Measurements from ENCODE around the gene SRRT.

The SRRT gene

GRCh38 chr7:100840470-100841100 is 34.3 kb upstream of the SRRT start:
- H4K20me1 ChIP-seq (ENCODE audit: control insufficient read depth, insufficient read depth, low read depth, low read length) = no peaks in the 10 kb centered on the region
- TF ChIP-seq CTCF (IDR thresholded peaks at IDR 0.05; ENCODE audit: low read depth, low read length, poor library complexity, severe bottlenecking) = no peak
- no peak for TF ChIP-seq EZH2phosphoT487 (IDR thresholded peaks at IDR 0.05; ENCODE audit: borderline replicate concordance, low read length)
- H3K9me2 ChIP-seq (replicated peaks; ENCODE audit: control insufficient read depth, low read length) = no peaks in the 10 kb centered on the region
- no peaks in the 10 kb centered on the region for H3K27me3 ChIP-seq (ENCODE audit: control insufficient read depth, low read length)
- H3K27ac ChIP-seq (ENCODE audit: low read depth, low read length) = no peak overlapping the region
- no peaks in the 10 kb centered on the region for H3K79me2 ChIP-seq (ENCODE audit: control insufficient read depth, low read length)
- no peaks in the 10 kb centered on the region for H3K9me3 ChIP-seq (ENCODE audit: control insufficient read depth, insufficient read depth, low read length)
- no peak overlapping the region for H3K4me2 ChIP-seq (ENCODE audit: low read length)
- no peaks in the 10 kb centered on the region for H3K36me3 ChIP-seq (ENCODE audit: control insufficient read depth, low read length)
- H3K4me3 ChIP-seq (ENCODE audit: low read length) = no peak overlapping the region
- peaks cover 9% of the 10 kb centered on the region for H3K4me1 ChIP-seq (ENCODE audit: control insufficient read depth, low read length)
- 0 out of 2 replicates have a peak, but pooled peaks cover 1% of the 10 kb centered on the region for H3F3A ChIP-seq (ENCODE audit: control insufficient read depth, insufficient read depth)

GRCh38 chr7:100847360-100847759 is 27.5 kb upstream of the SRRT start:
- Histone ChIP-seq H3K79me2 (ENCODE audit: control insufficient read depth, low read length) (no peaks in the 10 kb centered on the region; the same call in 1 of the 2 replicates), H3K4me3 (ENCODE audit: low read length) (no peak overlapping the region), H3K27ac (ENCODE audit: low read depth, low read length) (no peak overlapping the region), H3K36me3 (ENCODE audit: control insufficient read depth, low read length) (no peaks in the 10 kb centered on the region), H3K27me3 (ENCODE audit: control insufficient read depth, low read length) (no peaks in the 10 kb centered on the region), H3K9me2 (replicated peaks; ENCODE audit: control insufficient read depth, low read length) (no peaks in the 10 kb centered on the region), H3K4me1 (ENCODE audit: control insufficient read depth, low read length) (peaks cover 10% of the 10 kb centered on the region), H3F3A (ENCODE audit: control insufficient read depth, insufficient read depth) (peaks cover 5% of the 10 kb centered on the region; the same call in 1 of the 2 replicates), H3K4me2 (ENCODE audit: low read length) (no peak overlapping the region), H4K20me1 (ENCODE audit: control insufficient read depth, insufficient read depth, low read depth, low read length) (no peaks in the 10 kb centered on the region), H3K9me3 (ENCODE audit: control insufficient read depth, insufficient read depth, low read length) (no peaks in the 10 kb centered on the region)
- TF ChIP-seq CTCF (IDR thresholded peaks at IDR 0.05; ENCODE audit: low read depth, low read length, poor library complexity, severe bottlenecking) = no peak
- no peak for TF ChIP-seq EZH2phosphoT487 (IDR thresholded peaks at IDR 0.05; ENCODE audit: borderline replicate concordance, low read length)

- Histone ChIP-seq H3K27ac (ENCODE audit: low read depth, low read length) (peak within 1 kb of the TSS; percentile 43), H3K9me3 (ENCODE audit: control insufficient read depth, insufficient read depth, low read length) (no peaks in the 10 kb centered on the region), H3K4me3 (ENCODE audit: low read length) (peak within 1 kb of the TSS; percentile 86), H3K79me2 (ENCODE audit: control insufficient read depth, low read length) (peaks cover 25% of the 10 kb centered on the region), H3K4me1 (ENCODE audit: control insufficient read depth, low read length) (peaks cover 22% of the 10 kb centered on the region), H3K36me3 (ENCODE audit: control insufficient read depth, low read length) (peaks cover 6% of the 10 kb centered on the region; the same call in 1 of the 2 replicates), H3F3A (ENCODE audit: control insufficient read depth, insufficient read depth) (peaks cover 7% of the 10 kb centered on the region; the same call in 1 of the 2 replicates), H4K20me1 (ENCODE audit: control insufficient read depth, insufficient read depth, low read depth, low read length) (0 out of 2 replicates have a peak, but pooled peaks cover 6% of the 10 kb centered on the region), H3K27me3 (ENCODE audit: control insufficient read depth, low read length) (no peaks in the 10 kb centered on the region), H3K9me2 (replicated peaks; ENCODE audit: control insufficient read depth, low read length) (no peaks in the 10 kb centered on the region), H3K4me2 (ENCODE audit: low read length) (peak within 1 kb of the TSS; percentile 97)
- TF ChIP-seq EZH2phosphoT487 (IDR thresholded peaks at IDR 0.05; ENCODE audit: borderline replicate concordance, low read length) (no peak), CTCF (IDR thresholded peaks at IDR 0.05; ENCODE audit: low read depth, low read length, poor library complexity, severe bottlenecking) (peak; percentile 100)
Observed at GRCh38 chr7:100852048-100852872, 22.6 kb upstream of the SRRT start, which contains the start of gene SLC12A9. Gene SLC12A9, plus strand, starts transcription at chr7:100852713. Its CDS starts 1,485 bp downstream, at chr7:100854198.
